Measurements from ENCODE around the gene OIT3.

- TF ChIP-seq CTCF (IDR thresholded peaks at IDR 0.05; ENCODE audit: control extremely low read depth in 1 of 3, insufficient read depth in 1 of 3, low read depth in 1 of 3, low read length in 3 of 3), result no peak
- no peak for TF ChIP-seq POLR2A (IDR thresholded peaks at IDR 0.05; ENCODE audit: control extremely low read depth in 1 of 2, low read depth in 2 of 2, low read length in 2 of 2)
- TF ChIP-seq POLR2AphosphoS5 (IDR thresholded peaks at IDR 0.05; ENCODE audit: low read depth, low read length), result no peak
- TF ChIP-seq SP1 (IDR thresholded peaks at IDR 0.05; ENCODE audit: low read depth, low read length), result no peak
- TF ChIP-seq MAX (IDR thresholded peaks at IDR 0.05), result no peak
- no peak for TF ChIP-seq CREB1 (IDR thresholded peaks at IDR 0.05)
- no peak for TF ChIP-seq EP300 (IDR thresholded peaks at IDR 0.05; ENCODE audit: borderline replicate concordance in 1 of 2, low read depth in 2 of 2, low read length in 2 of 2)
- no peak for TF ChIP-seq RXRA (IDR thresholded peaks at IDR 0.05; ENCODE audit: insufficient read depth, low read depth, low read length)
- TF ChIP-seq TEAD4 (IDR thresholded peaks at IDR 0.05; ENCODE audit: low read depth, low read length), result no peak
- no peak for TF ChIP-seq NRF1 (IDR thresholded peaks at IDR 0.05; ENCODE audit: low read depth, low read length)
- no peak for TF ChIP-seq FOSL1 (IDR thresholded peaks at IDR 0.05; ENCODE audit: insufficient read depth, low read depth, low read length)
- no peak for TF ChIP-seq TAF1 (IDR thresholded peaks at IDR 0.05; ENCODE audit: low read depth, low read length)
- TF ChIP-seq BACH1 (IDR thresholded peaks at IDR 0.05; ENCODE audit: low read length), result no peak
- no peak for TF ChIP-seq YY1 (IDR thresholded peaks at IDR 0.05; ENCODE audit: low read depth, low read length)
Observed at GRCh38 chr10:72862957-72863356, 30.6 kb upstream of the OIT3 start.

All from H1 (cell line).